EH (cell line): ENCODE results near the gene NUP160.
A peak's percentile ranks its signal among the peaks of the same experiment; 100 is the strongest.
"Not testable (repeated sequence)": the region's sequence is repeated elsewhere in the genome, so short reads cannot be mapped to it uniquely, and the experiment has no call there.

Experiments
- DNase-seq: peaks from one replicate; pipeline ENCODE4 v3.0.0-alpha.2; 2015; ENCODE audit warnings: low read depth

Gene NUP160, protein sequence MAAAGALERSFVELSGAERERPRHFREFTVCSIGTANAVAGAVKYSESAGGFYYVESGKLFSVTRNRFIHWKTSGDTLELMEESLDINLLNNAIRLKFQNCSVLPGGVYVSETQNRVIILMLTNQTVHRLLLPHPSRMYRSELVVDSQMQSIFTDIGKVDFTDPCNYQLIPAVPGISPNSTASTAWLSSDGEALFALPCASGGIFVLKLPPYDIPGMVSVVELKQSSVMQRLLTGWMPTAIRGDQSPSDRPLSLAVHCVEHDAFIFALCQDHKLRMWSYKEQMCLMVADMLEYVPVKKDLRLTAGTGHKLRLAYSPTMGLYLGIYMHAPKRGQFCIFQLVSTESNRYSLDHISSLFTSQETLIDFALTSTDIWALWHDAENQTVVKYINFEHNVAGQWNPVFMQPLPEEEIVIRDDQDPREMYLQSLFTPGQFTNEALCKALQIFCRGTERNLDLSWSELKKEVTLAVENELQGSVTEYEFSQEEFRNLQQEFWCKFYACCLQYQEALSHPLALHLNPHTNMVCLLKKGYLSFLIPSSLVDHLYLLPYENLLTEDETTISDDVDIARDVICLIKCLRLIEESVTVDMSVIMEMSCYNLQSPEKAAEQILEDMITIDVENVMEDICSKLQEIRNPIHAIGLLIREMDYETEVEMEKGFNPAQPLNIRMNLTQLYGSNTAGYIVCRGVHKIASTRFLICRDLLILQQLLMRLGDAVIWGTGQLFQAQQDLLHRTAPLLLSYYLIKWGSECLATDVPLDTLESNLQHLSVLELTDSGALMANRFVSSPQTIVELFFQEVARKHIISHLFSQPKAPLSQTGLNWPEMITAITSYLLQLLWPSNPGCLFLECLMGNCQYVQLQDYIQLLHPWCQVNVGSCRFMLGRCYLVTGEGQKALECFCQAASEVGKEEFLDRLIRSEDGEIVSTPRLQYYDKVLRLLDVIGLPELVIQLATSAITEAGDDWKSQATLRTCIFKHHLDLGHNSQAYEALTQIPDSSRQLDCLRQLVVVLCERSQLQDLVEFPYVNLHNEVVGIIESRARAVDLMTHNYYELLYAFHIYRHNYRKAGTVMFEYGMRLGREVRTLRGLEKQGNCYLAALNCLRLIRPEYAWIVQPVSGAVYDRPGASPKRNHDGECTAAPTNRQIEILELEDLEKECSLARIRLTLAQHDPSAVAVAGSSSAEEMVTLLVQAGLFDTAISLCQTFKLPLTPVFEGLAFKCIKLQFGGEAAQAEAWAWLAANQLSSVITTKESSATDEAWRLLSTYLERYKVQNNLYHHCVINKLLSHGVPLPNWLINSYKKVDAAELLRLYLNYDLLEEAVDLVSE (N-terminal part only)

DNA sequence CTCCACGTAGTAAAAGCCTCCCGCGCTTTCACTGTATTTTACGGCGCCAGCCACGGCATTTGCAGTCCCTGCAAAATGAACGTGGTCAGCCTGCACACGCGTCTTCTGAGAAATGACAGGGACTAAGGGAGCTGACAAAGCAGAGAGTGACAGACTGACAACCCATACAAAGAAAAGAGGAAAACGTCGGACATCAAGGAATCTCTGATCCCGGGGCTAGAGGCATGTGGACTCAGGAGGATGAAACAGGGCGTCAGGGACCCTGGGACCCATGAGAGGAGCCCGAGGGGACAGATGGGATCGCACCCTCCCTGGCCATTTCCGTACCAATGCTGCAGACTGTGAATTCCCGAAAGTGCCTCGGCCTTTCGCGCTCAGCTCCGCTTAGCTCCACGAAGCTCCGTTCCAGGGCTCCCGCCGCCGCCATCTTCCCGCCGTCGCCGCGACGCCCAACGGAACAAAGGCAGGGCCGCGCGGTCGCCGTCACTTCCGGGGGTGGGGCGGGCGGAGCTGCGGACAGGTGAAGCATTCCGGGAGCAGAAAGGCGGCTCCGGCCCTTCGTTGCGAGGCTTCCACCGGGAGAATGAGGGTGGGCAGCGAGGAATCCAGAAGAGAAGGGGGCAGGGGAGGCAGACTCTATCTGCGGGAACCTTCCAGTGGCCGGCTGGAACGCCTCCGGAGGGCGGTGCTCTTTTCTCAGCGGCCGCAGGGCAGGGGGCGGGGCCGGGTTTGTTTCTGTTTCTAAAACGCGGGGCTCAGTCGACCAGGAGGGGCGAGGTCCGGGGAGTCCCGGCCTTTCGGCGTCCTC is at the start of gene NUP160:
Gene NUP160, minus strand, starts transcription at position 459 of the 808 bp plus-strand sequence. Its CDS starts 32 bp downstream, at position 427.
- DNase-seq = peak; percentile 66

- DNase-seq = no peak
These were observed 48.0 kb upstream of the NUP160 start for GRCh38 chr11:47896199-47896598.

DNA sequence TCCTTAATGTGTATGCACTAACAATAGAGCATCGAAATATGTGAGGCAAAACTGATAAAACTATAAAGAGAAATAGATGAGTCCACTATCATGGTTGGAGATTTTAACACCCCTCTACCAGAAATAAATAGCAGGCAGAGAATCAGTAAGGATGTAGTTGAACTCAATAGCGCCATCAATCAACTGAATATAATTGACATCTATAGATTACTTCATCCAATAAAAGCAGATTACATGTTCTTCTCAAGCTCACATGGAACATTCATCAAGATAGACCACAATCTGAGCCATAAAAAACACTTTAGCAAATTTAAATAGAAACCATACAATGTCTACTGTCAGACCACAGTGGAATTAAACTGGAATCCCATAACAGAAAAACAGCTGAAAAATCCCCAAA is 46.9 kb upstream of the NUP160 start:
- DNase-seq = no peak

- DNase-seq = not testable (repeated sequence)
These were observed 44.6 kb upstream of the NUP160 start for GRCh38 chr11:47892546-47893276.

GRCh38 chr11:47891886-47892285 is 43.7 kb upstream of the NUP160 start:
- DNase-seq = no peak

GRCh38 chr11:47889714-47890441 is 41.7 kb upstream of the NUP160 start:
- no peak for DNase-seq

DNA sequence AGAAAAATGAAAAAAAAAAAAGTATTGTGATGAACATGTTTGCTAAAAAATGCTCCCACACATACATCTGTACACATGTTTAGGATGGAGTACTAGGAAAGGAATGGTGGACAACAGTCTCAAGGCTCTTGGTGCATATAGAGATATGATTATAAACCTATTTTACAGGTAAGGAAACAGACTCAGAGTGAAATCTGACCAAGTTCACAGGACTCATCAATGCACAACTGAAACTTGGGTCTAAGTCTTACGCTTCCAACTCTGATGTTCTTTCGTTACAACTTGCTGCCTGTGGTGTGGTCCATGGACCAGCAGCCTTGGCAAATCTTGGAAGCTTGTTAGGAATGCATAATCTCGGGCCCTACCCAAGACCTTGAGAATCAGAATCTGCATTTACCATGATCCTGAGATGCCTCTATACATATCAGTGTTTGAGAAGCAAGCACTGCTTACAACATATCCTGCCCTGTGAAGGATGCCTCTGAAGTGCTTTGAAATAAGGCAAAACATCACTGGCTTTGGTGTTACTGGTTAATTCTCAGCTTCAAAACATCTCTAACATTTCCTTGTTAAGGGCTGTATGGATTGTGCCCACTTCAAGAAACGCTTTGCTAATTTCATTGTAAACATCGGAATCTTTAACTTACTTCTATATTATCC is 39.9 kb upstream of the NUP160 start:
- no peak for DNase-seq

DNA sequence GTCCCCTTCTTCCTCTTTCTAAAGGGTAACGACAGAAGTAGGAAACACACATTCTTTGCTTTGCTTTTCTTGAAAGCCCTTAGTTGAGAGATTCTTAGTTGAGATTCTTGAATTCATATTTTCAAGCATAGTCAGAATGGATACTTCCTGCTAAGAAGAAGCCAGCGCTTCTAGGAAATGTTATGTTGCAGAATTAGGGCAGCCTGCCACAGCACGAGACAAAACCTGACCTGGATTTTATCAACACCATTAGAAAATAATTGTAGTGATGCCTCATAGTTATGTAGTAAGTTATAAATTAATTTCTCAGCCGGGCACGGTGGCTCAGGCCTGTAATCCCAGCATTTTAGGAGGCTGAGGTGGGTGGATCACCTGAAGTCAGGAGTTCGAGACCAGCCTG is 37.9 kb upstream of the NUP160 start:
- peak; percentile 88 for DNase-seq

DNA sequence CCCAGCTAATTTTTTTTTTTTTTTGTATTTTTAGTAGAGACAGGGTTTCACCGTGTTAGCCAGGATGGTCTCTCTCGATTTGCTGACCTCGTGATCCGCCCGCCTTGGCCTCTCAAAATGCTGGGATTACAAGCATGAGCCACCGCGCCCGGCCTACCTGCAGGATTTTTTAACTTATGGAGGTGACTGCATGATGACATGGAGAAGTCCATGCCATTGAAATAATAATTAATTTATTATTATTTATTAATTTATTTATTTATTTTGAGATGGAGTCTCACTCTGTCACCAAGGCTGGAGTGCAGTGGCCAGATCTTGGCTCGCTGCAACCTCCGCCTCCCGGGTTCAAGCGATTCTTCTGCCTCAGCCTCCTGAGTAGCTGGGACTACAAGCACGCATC is 34.3 kb upstream of the NUP160 start:
- DNase-seq = not testable (repeated sequence)

DNA sequence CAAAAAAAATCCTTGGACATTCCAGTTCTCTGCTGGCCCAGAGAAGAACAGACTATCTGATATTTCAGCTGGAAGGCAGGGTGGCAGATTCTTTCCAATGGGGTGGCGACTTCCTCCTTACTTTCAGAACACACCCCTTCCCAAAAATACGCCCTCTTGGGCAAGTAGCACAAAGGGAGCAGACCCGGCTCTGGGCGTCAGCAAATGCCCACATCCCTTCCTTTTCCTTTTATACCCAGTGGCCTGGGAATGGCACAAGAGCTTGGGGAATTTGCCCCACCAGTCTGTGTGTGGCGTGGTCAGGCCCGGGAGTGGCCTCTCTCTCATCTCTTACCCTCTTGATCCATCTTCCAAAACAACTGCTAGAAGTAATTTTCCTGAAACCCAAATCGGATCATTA is 33.0 kb upstream of the NUP160 start:
- DNase-seq = no peak

- no peak for DNase-seq
These were observed 31.4 kb upstream of the NUP160 start for GRCh38 chr11:47879259-47880158.

DNA sequence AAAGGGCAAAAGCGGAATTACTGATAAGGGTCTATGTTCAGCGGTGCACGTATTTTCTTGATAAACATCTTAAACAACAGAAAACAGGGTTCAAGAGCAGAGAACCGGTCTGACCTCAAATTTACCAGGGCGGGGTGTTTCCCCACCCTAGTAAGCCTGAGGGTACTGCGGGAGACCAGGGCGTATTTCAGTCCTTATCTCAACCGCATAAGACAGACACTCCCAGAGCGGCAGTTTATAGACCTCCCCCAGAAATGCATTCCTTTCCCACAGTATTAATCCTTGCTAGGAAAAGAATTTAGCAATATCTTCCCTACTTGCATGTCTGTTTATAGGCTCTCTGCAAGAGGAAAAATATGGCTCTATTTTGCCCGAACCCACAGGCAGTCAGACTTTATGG is 27.7 kb upstream of the NUP160 start:
- not testable (repeated sequence) for DNase-seq

DNA sequence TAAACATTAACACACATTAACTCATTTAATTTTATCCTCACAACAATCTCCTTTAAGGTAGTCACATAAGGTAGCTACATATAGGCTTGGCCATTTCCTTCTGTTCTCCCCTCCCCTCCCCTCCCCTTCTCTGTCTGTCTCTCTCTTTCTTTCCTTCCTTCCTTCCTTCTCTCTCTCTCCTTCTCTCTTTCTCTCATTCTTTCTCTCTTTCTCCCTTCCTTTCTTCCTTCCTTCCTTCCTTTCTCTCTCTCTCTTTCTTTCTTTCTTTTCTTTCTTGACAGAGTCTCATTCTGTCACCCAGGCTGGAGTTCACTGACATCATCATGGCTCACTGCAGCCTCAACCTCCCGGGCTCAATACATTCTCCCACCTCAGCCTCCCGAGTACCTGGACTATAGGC is 22.3 kb upstream of the NUP160 start:
- DNase-seq = no peak

DNA sequence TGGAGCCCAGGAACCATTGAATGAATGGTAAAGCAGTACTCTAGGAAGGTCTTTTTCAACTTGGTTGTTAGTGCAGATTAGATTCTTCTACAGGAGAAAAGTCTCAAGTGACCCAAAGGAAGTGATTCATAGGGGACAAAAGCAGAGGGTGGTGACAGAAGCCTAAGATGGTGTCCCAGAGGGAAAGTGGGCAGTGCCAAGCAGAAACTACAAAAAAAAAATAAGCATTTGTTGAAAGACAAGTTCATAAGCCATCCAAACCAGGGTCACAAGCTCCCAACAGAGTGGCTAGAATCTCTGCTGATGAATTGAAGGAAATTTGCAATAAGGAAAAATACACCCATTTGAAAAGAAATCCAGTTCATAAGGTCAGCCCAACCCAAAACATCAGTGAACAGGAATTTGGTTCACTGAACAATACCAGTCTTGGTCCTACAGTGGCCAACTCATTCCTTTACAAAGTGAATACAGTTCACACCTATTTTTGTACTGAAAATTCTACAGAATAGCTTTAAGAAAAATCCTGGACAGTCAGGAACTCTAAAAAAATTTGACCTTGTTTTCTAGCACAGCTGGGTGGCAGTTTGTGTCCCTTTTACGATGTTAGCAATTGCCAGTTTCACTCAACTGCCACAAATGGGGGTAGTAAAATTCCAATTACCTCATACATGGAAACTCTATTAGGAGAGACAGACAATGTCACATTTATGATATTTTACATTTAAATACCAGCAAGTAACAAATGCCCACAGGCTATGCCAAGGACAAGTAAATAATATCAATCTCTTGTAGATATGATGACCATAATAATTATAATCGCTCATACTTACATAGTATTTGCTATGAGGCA is 21.6 kb upstream of the NUP160 start:
- no peak for DNase-seq

DNA sequence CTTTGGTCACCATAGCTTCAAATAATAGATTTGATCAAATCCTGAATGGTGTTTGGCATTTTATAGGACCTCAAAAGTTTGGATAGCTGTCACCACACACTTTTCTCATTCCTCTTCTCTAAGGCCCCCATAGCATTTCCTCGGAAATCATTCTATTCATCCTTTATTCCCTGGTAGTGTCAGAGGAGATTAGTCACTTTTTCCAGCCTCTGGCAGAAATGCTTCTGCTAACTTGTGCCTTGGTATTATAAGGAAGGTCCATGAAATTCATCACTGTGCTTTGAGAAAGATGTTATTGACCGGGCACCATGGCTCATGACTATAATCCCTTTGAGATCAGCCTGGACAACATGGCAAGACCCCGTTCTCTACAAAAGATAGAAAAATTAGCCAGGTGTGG is 19.7 kb upstream of the NUP160 start:
- DNase-seq = peak; percentile 62

DNA sequence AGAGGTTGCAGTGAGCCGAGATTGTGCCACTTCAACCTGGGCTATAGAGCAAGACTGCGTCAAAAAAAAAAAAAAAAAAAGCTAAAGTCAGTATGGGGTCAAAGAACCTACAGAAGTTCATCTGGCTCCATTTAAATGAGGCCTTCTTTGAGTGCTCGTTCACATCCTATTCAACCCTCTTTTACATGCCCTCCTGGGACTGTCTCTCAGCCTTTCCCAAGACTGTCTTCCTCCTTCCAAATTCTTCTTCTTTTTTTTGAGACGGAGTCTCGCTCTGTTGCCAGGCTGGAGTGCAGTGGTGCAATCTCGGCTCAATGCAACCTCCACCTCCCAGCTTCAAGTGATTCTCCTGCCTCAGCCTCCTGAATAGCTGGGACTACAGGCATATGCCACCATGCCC is 18.7 kb upstream of the NUP160 start:
- DNase-seq = not testable (repeated sequence)

- DNase-seq = peak; percentile 65
These were observed 16.8 kb upstream of the NUP160 start for GRCh38 chr11:47864901-47865300.
